Measurements from ENCODE around the gene ACTC1. TPM values are rescaled to one million over a fixed set of nuclear protein-coding genes. Genes with fewer than 3 reads are reported as not detected.

Gene ACTC1
- total and polyA plus RNA-seq, 2 donors (not counting 3 experiments of a cell fraction or from before 2014, with no cell fraction given): 1.0 TPM; not detected in 1

DNA sequence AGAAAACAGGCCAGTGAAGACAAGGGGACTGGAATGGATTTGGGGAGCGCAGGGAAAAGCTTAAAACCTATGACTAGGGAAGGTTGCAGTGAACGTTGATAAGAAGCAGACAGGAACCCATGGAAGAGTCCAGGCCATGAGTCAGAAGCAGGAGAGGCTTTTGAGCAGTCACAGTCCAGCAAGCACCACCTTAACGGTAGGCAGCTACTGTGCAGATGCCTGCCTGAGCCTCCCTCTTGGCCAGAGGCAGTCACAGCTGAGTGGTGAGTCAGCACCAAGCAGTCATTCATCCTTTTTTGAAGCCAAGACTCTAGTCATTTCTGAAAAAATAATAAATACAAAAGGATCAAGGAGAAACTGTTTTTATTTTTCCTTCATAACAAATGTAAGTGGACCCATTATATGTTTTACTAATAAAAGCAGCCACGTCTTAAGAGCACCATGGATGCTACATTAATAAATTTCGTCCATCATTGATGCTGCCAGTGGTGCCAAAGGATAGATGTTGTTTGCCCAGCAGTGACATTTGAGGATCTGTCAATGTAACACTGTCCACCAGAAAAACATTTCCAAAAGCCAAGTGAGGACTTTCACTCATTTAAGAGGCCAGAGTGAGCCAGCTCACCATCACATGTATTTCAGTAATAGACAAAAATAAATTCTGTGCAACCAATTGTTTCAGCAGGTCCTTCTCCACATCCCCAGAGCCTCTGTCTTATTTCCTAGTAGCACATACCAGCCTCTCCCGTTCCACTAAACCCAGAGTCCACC is 42.1 kb upstream of the ACTC1 start:
- dilution Hi-C loops (cut with MboI; ENCODE audit: extremely low pct_ligation_motif_present, low sequenced_read_pairs): no loop called here
- Histone ChIP-seq H3K27ac (ENCODE audit: insufficient read depth, low read depth, low read length) (no peak overlapping the region), H4K20me1 (replicated peaks; ENCODE audit: control insufficient read depth, extremely low read depth, insufficient read depth, low read length) (no peaks in the 10 kb centered on the region), H3K4me1 (ENCODE audit: control insufficient read depth, extremely low read depth, insufficient read depth, low read length) (peaks cover 2% of the 10 kb centered on the region), H3K9ac (replicated peaks; ENCODE audit: extremely low read depth, insufficient read depth, low read length) (no peak overlapping the region), H3K9me3 (replicated peaks; ENCODE audit: control insufficient read depth, insufficient read depth, low read length) (no peaks in the 10 kb centered on the region), H3K4me2 (ENCODE audit: insufficient read depth, low read length) (no peak overlapping the region), H3K9me1 (replicated peaks; ENCODE audit: control insufficient read depth, extremely low read depth, insufficient read depth, low read length) (no peaks in the 10 kb centered on the region), H3K27me3 (ENCODE audit: control insufficient read depth in 2 of 2, insufficient read depth in 2 of 2, low read length in 2 of 2) (no peaks in the 10 kb centered on the region), H3K36me3 (ENCODE audit: control insufficient read depth in 2 of 2, extremely low read depth in 1 of 2, insufficient read depth in 2 of 2, low read length in 2 of 2) (no peaks in the 10 kb centered on the region), H3K79me2 (ENCODE audit: control insufficient read depth, insufficient read depth, low read length) (no peaks in the 10 kb centered on the region), H2AFZ (ENCODE audit: low read depth, low read length) (peak overlapping the region; percentile 32), H3K4me3 (replicated peaks in 1 of 3; ENCODE audit: insufficient read depth in 1 of 3, low read depth in 1 of 3, low read length in 3 of 3) (no peak overlapping the region)
- DNase-seq (ENCODE audit: low read depth, low spot score): peak; percentile 48
- ChIA-PET POLR2A (no interaction called here), CTCF (interaction anchor here (0.9 to 1.4 kb wide), 3 partner anchors 16 to 37 kb away, joined by 3 to 4 read pairs (median 4); no protein-coding TSS in a partner anchor)
- BruUV-seq (replicated peaks): no TSS peak
- peak; percentile 75 for FAIRE-seq
- TF ChIP-seq JUN (IDR thresholded peaks at IDR 0.05; ENCODE audit: borderline replicate concordance, insufficient read depth, insufficient read length, low read depth): no peak
- TF ChIP-seq, protein P1, sequence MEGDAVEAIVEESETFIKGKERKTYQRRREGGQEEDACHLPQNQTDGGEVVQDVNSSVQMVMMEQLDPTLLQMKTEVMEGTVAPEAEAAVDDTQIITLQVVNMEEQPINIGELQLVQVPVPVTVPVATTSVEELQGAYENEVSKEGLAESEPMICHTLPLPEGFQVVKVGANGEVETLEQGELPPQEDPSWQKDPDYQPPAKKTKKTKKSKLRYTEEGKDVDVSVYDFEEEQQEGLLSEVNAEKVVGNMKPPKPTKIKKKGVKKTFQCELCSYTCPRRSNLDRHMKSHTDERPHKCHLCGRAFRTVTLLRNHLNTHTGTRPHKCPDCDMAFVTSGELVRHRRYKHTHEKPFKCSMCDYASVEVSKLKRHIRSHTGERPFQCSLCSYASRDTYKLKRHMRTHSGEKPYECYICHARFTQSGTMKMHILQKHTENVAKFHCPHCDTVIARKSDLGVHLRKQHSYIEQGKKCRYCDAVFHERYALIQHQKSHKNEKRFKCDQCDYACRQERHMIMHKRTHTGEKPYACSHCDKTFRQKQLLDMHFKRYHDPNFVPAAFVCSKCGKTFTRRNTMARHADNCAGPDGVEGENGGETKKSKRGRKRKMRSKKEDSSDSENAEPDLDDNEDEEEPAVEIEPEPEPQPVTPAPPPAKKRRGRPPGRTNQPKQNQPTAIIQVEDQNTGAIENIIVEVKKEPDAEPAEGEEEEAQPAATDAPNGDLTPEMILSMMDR (IDR thresholded peaks at IDR 0.05; ENCODE audit: extremely low read depth in 1 of 2, insufficient read depth in 1 of 2, low read depth in 1 of 2, low read length in 2 of 2): no peak
- TF ChIP-seq POLR2A (IDR thresholded peaks at IDR 0.05; ENCODE audit: low read depth, low read length): no peak
- peak; percentile 30 for TF ChIP-seq GATA2 (IDR thresholded peaks at IDR 0.05; ENCODE audit: insufficient read depth, insufficient read length, low read depth, low read length)
- TF ChIP-seq MYC (IDR thresholded peaks at IDR 0.05; ENCODE audit: low read depth, low read length): no peak
- TF ChIP-seq, protein P2, sequence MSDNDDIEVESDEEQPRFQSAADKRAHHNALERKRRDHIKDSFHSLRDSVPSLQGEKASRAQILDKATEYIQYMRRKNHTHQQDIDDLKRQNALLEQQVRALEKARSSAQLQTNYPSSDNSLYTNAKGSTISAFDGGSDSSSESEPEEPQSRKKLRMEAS (IDR thresholded peaks at IDR 0.05; ENCODE audit: insufficient read depth, insufficient read length): no peak
- TF ChIP-seq EZH2 (IDR thresholded peaks at IDR 0.05; ENCODE audit: borderline replicate concordance, low read depth, low read length, severe bottlenecking): no peak
- no peak for TF ChIP-seq POLR2AphosphoS5 (IDR thresholded peaks at IDR 0.05; ENCODE audit: insufficient read depth, low read depth, low read length)
- TF ChIP-seq FOS (IDR thresholded peaks at IDR 0.05; ENCODE audit: borderline replicate concordance, insufficient read depth, low read length): peak; percentile 90
- intact Hi-C loops (cut with micrococcal nuclease): no loop called here
